ENCODE results near the gene GRM3.

GRCh38 chr7:86790383-86790782, 146.7 kb downstream of the GRM3 start:
- TF ChIP-seq CTCF (IDR thresholded peaks at IDR 0.05; ENCODE audit: insufficient read depth, low read length), result no peak
- TF ChIP-seq POLR2AphosphoS5 (IDR thresholded peaks at IDR 0.05; ENCODE audit: low read depth), result no peak
- TF ChIP-seq SPI1 (IDR thresholded peaks at IDR 0.05; ENCODE audit: borderline replicate concordance, low read depth), result no peak
- no peak for TF ChIP-seq REST (IDR thresholded peaks at IDR 0.05; ENCODE audit: insufficient replicate concordance, low read depth)
